Muscle layer of duodenum (tissue), 2 donors: ENCODE data around the gene KCNIP2.
"Not testable (repeated sequence)": the region's sequence is repeated elsewhere in the genome, so short reads cannot be mapped to it uniquely, and the experiment has no call there.

Experiments used
- H3K27ac ChIP-seq: one replicate; pipeline ENCODE4 v1.7.0; 2013; ENCODE audit warnings: mild to moderate bottlenecking, low read length
- H3K27me3 ChIP-seq: one replicate; pipeline ENCODE4 v1.7.0; 2013; ENCODE audit warnings: low read depth, mild to moderate bottlenecking, control low read depth, low read length
- H3K36me3 ChIP-seq, 2 donors: one replicate each; pipeline ENCODE4 v1.7.0; 2013; ENCODE audit warnings: low read length in 2 of 2, control low read depth in 1 of 2, mild to moderate bottlenecking in 1 of 2; ENCODE audit not compliant: insufficient read depth in 2 of 2, control insufficient read depth in 1 of 2
- H3K4me1 ChIP-seq, 2 donors: one replicate each; pipeline ENCODE4 v1.7.0; 2013; ENCODE audit warnings: low read length in 2 of 2, mild to moderate bottlenecking in 2 of 2, control low read depth in 1 of 2, moderate library complexity in 1 of 2; ENCODE audit not compliant: insufficient read depth in 2 of 2, control insufficient read depth in 1 of 2
- H3K4me3 ChIP-seq, 2 donors: one replicate each; pipeline ENCODE4 v1.7.0; 2013; ENCODE audit warnings: low read length in 2 of 2, low read depth in 1 of 2, mild to moderate bottlenecking in 1 of 2
- H3K9me3 ChIP-seq, 2 donors: one replicate each; pipeline ENCODE4 v1.7.0; 2013; ENCODE audit warnings: low read length in 2 of 2, control low read depth in 1 of 2, mild to moderate bottlenecking in 1 of 2; ENCODE audit not compliant: control insufficient read depth in 1 of 2
- donor health status: healthy.

KCNIP2 gene

GRCh38 chr10:101793526-101793925 is 50.1 kb downstream of the KCNIP2 start:
- no peak overlapping the region for H3K27ac ChIP-seq
- H3K4me1 ChIP-seq = no peaks in the 10 kb centered on the region
- H3K9me3 ChIP-seq = no peaks in the 10 kb centered on the region
- H3K36me3 ChIP-seq = peaks cover 58 to 80% of the 10 kb centered on the region in 2 donors
- H3K27me3 ChIP-seq = no peaks in the 10 kb centered on the region
- no peak overlapping the region for H3K4me3 ChIP-seq

- H3K36me3 ChIP-seq = peaks cover 55 to 74% of the 10 kb centered on the region in 2 donors
- H3K4me1 ChIP-seq = no peaks in the 10 kb centered on the region
- no peak overlapping the region for H3K4me3 ChIP-seq
- H3K27me3 ChIP-seq = no peaks in the 10 kb centered on the region
- no peaks in the 10 kb centered on the region for H3K9me3 ChIP-seq
- H3K27ac ChIP-seq = no peak overlapping the region
Measured at GRCh38 chr10:101789686-101790085, 53.9 kb downstream of the KCNIP2 start.

- not testable (repeated sequence) for H3K4me3 ChIP-seq, H3K4me1 ChIP-seq, H3K27me3 ChIP-seq, H3K27ac ChIP-seq, H3K9me3 ChIP-seq
- H3K36me3 ChIP-seq = peaks cover 55 to 73% of the 10 kb centered on the region in 2 donors
Measured at GRCh38 chr10:101789231-101789630, 54.4 kb downstream of the KCNIP2 start.

- Histone ChIP-seq H3K4me1 (peaks cover 4 to 25% of the 10 kb centered on the region in 2 donors), H3K27ac (no peak overlapping the region), H3K4me3 (no peak overlapping the region), H3K36me3 (peaks cover 28 to 47% of the 10 kb centered on the region in 2 donors), H3K9me3 (no peaks in the 10 kb centered on the region), H3K27me3 (no peaks in the 10 kb centered on the region)
Measured at GRCh38 chr10:101785801-101786200, 57.8 kb downstream of the KCNIP2 start.

- Histone ChIP-seq H3K4me3 (no peak overlapping the region), H3K36me3 (peaks cover 27 to 37% of the 10 kb centered on the region in 2 donors), H3K9me3 (no peaks in the 10 kb centered on the region), H3K27me3 (no peaks in the 10 kb centered on the region), H3K4me1 (peaks cover 8 to 36% of the 10 kb centered on the region in 2 donors), H3K27ac (no peak overlapping the region)
Measured at GRCh38 chr10:101784558-101784957, 59.0 kb downstream of the KCNIP2 start.

- peak overlapping the region; percentile 70 to 86 for H3K4me3 ChIP-seq
- no peaks in the 10 kb centered on the region for H3K9me3 ChIP-seq
- H3K4me1 ChIP-seq = peaks cover 8 to 45% of the 10 kb centered on the region in 2 donors
- peaks cover 27 to 36% of the 10 kb centered on the region in 2 donors for H3K36me3 ChIP-seq
- peaks cover 6% of the 10 kb centered on the region for H3K27me3 ChIP-seq
- peak overlapping the region; percentile 24 for H3K27ac ChIP-seq
Measured at GRCh38 chr10:101783736-101784118, 59.9 kb downstream of the KCNIP2 start.

- Histone ChIP-seq H3K36me3 (peaks cover 27 to 33% of the 10 kb centered on the region in 2 donors), H3K27ac (peak within 1 kb of the TSS; percentile 24), H3K4me1 (peaks cover 8 to 47% of the 10 kb centered on the region in 2 donors), H3K4me3 (peak within 1 kb of the TSS; percentile 70 to 86), H3K27me3 (peaks cover 12% of the 10 kb centered on the region), H3K9me3 (no peaks in the 10 kb centered on the region)
Measured at GRCh38 chr10:101782811-101783735, 60.5 kb downstream of the KCNIP2 start, which contains the start of gene NPM3. NPM3 (minus strand) TSS chr10:101783446; CDS start chr10:101783390, 56 bp downstream.

GRCh38 chr10:101781984-101782810 is 61.4 kb downstream of the KCNIP2 start:
- Histone ChIP-seq H3K9me3 (no peaks in the 10 kb centered on the region), H3K36me3 (peaks cover 23 to 28% of the 10 kb centered on the region in 2 donors), H3K27ac (no peak overlapping the region), H3K4me3 (peak overlapping the region; percentile 70 to 86), H3K27me3 (peaks cover 20% of the 10 kb centered on the region), H3K4me1 (peaks cover 8 to 47% of the 10 kb centered on the region in 2 donors)

GRCh38 chr10:101781655-101781983 is 62.0 kb downstream of the KCNIP2 start:
- Histone ChIP-seq H3K4me1 (peaks cover 8 to 47% of the 10 kb centered on the region in 2 donors), H3K27ac (no peak overlapping the region), H3K36me3 (peaks cover 21 to 24% of the 10 kb centered on the region in 2 donors), H3K9me3 (no peaks in the 10 kb centered on the region), H3K4me3 (no peak overlapping the region), H3K27me3 (peaks cover 25% of the 10 kb centered on the region)

- Histone ChIP-seq H3K4me3 (no peak overlapping the region), H3K36me3 (peaks cover 17 to 21% of the 10 kb centered on the region in 2 donors), H3K4me1 (peaks cover 8 to 47% of the 10 kb centered on the region in 2 donors), H3K27ac (no peak overlapping the region), H3K27me3 (peaks cover 29% of the 10 kb centered on the region), H3K9me3 (no peaks in the 10 kb centered on the region)
Measured at GRCh38 chr10:101780818-101781654, 62.6 kb downstream of the KCNIP2 start.
